ENCODE results near the gene ST6GALNAC5.

Gene ST6GALNAC5

DNA sequence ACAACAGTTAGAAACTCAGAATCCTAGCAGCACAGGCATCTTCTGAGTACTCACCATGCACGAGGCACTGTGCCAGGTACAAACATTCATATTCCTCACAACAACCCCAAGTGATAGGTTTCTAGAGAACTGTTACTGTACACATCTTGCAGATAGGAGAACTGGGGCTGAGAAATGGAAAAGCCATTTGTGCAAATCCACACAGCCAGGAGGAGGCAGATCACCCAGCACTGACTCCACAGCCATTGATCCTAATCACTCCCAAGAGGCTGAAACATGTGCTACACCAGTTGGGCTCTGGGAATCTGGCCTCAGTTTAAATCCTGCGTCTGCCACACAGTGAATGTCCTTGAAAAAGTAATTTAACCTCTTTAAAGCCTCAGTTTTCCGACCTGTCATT is 151.0 kb downstream of the ST6GALNAC5 start:
- Histone ChIP-seq H2BK12ac (ENCODE audit: low read length in 2 of 2) (no peak overlapping the region), H3K27ac (ENCODE audit: low read length, poor library complexity, severe bottlenecking) (no peak overlapping the region), H3K9me3 (ENCODE audit: control insufficient read depth, low read length) (no peaks in the 10 kb centered on the region), H2AFZ (ENCODE audit: low read depth, low read length) (no peak overlapping the region), H3K27me3 (ENCODE audit: control insufficient read depth in 1 of 2, insufficient read depth in 1 of 2, low read length in 2 of 2) (peaks cover 20 to 32% of the 10 kb centered on the region in 2 experiments), H3K9ac (ENCODE audit: low read length) (no peak overlapping the region), H2BK5ac (ENCODE audit: low read depth, low read length, poor library complexity, severe bottlenecking) (no peak overlapping the region), H4K91ac (ENCODE audit: low read length) (no peak overlapping the region), H2BK15ac (ENCODE audit: low read depth, poor library complexity, severe bottlenecking) (no peak overlapping the region), H3K18ac (ENCODE audit: low read depth in 1 of 2, low read length in 2 of 2) (no peak overlapping the region), H3K79me1 (replicated peaks; ENCODE audit: low read length, poor library complexity, severe bottlenecking) (no peaks in the 10 kb centered on the region), H3K4me1 (ENCODE audit: control insufficient read depth, insufficient read depth, low read depth, low read length) (no peaks in the 10 kb centered on the region), H3K23ac (ENCODE audit: low read length in 2 of 2) (no peak overlapping the region), H2AK5ac (ENCODE audit: low read length, severe bottlenecking) (no peak overlapping the region), H3K4me2 (ENCODE audit: low read length, poor library complexity, severe bottlenecking) (no peak overlapping the region), H3K14ac (ENCODE audit: low read length in 2 of 2) (no peak overlapping the region), H4K8ac (ENCODE audit: low read length) (no peak overlapping the region), H3K4me3 (ENCODE audit: insufficient read depth in 1 of 2, low read depth in 1 of 2, low read length in 2 of 2) (no peak overlapping the region), H3K36me3 (ENCODE audit: control insufficient read depth in 1 of 2, insufficient read depth in 2 of 2, low read depth in 1 of 2, low read length in 2 of 2) (no peaks in the 10 kb centered on the region), H3K4ac (ENCODE audit: low read depth in 1 of 2, low read length in 2 of 2) (no peak overlapping the region), H2BK120ac (ENCODE audit: low read depth, low read length) (no peak overlapping the region)
- WGBS = 42% methylated on average over 3 of the region's 3 CpGs
- DNase-seq = no peak

DNA sequence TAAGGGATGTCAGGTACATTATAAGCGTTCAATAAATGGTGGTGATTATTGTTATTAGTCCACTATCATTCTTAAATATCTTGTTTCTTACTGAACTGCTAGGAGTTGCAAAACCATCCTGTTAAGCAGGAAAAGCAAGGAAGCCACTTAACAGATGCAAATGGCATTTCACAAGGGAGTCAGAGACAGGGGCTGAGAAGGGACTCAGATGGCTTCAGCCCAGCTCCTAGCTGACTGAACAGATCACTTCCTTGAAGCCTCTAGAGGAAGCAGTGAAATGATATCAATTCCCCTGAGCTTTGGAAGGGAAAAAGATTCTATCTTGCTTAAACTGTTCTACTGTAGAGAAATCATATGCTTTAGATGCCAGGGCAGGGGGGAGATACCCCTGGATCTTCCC is 151.5 kb downstream of the ST6GALNAC5 start:
- DNase-seq = no peak
- H3K4me2 ChIP-seq (ENCODE audit: low read length, poor library complexity, severe bottlenecking) = no peak overlapping the region
- H3K4me3 ChIP-seq (ENCODE audit: insufficient read depth in 1 of 2, low read depth in 1 of 2, low read length in 2 of 2) = no peak overlapping the region
- 100% methylated on average over 1 of the region's 1 CpG for WGBS
- H3K9ac ChIP-seq (ENCODE audit: low read length) = no peak overlapping the region
- H3K36me3 ChIP-seq (ENCODE audit: control insufficient read depth in 1 of 2, insufficient read depth in 2 of 2, low read depth in 1 of 2, low read length in 2 of 2) = no peaks in the 10 kb centered on the region
- H2BK15ac ChIP-seq (ENCODE audit: low read depth, poor library complexity, severe bottlenecking) = no peak overlapping the region
- peaks cover 20 to 32% of the 10 kb centered on the region in 2 experiments for H3K27me3 ChIP-seq (ENCODE audit: control insufficient read depth in 1 of 2, insufficient read depth in 1 of 2, low read length in 2 of 2)
- H2BK120ac ChIP-seq (ENCODE audit: low read depth, low read length) = no peak overlapping the region
- no peaks in the 10 kb centered on the region for H3K79me1 ChIP-seq (replicated peaks; ENCODE audit: low read length, poor library complexity, severe bottlenecking)
- H3K4ac ChIP-seq (ENCODE audit: low read depth in 1 of 2, low read length in 2 of 2) = no peak overlapping the region
- H2AFZ ChIP-seq (ENCODE audit: low read depth, low read length) = no peak overlapping the region
- H3K9me3 ChIP-seq (ENCODE audit: control insufficient read depth, low read length) = no peaks in the 10 kb centered on the region
- H2AK5ac ChIP-seq (ENCODE audit: low read length, severe bottlenecking) = no peak overlapping the region
- H3K14ac ChIP-seq (ENCODE audit: low read length in 2 of 2) = no peak overlapping the region
- H4K91ac ChIP-seq (ENCODE audit: low read length) = no peak overlapping the region
- H4K8ac ChIP-seq (ENCODE audit: low read length) = no peak overlapping the region
- H2BK12ac ChIP-seq (ENCODE audit: low read length in 2 of 2) = no peak overlapping the region
- H2BK5ac ChIP-seq (ENCODE audit: low read depth, low read length, poor library complexity, severe bottlenecking) = no peak overlapping the region
- no peak overlapping the region for H3K23ac ChIP-seq (ENCODE audit: low read length in 2 of 2)
- no peaks in the 10 kb centered on the region for H3K4me1 ChIP-seq (ENCODE audit: control insufficient read depth, insufficient read depth, low read depth, low read length)
- H3K27ac ChIP-seq (ENCODE audit: low read length, poor library complexity, severe bottlenecking) = no peak overlapping the region
- no peak overlapping the region for H3K18ac ChIP-seq (ENCODE audit: low read depth in 1 of 2, low read length in 2 of 2)

DNA sequence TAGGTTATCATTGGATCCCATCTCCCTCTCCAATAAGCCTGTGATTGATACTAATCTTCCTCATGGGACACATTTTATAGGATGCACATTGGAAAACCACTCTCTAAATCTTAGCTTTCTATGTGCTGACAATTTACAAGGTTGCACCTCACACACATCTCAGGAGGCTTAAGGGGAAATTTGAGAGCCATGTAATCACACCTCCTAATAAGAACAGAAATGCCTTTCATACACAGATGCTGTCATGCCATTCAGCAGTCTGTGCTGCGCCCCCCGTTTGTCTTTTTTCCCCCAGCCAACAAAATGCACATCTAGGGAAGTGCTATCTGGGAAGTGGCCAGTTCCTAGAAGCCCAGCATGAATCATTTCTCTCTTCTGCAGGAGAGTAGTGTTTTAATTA is 154.5 kb downstream of the ST6GALNAC5 start:
- Histone ChIP-seq H3K79me1 (replicated peaks; ENCODE audit: low read length, poor library complexity, severe bottlenecking) (no peaks in the 10 kb centered on the region), H3K14ac (ENCODE audit: low read length in 2 of 2) (no peak overlapping the region), H3K4ac (ENCODE audit: low read depth in 1 of 2, low read length in 2 of 2) (no peak overlapping the region), H2AFZ (ENCODE audit: low read depth, low read length) (no peak overlapping the region), H2BK12ac (ENCODE audit: low read length in 2 of 2) (no peak overlapping the region), H2AK5ac (ENCODE audit: low read length, severe bottlenecking) (no peak overlapping the region), H3K4me2 (ENCODE audit: low read length, poor library complexity, severe bottlenecking) (no peak overlapping the region), H4K91ac (ENCODE audit: low read length) (no peak overlapping the region), H3K4me1 (ENCODE audit: control insufficient read depth, insufficient read depth, low read depth, low read length) (no peaks in the 10 kb centered on the region), H3K9ac (ENCODE audit: low read length) (no peak overlapping the region), H2BK15ac (ENCODE audit: low read depth, poor library complexity, severe bottlenecking) (no peak overlapping the region), H3K4me3 (ENCODE audit: insufficient read depth in 1 of 2, low read depth in 1 of 2, low read length in 2 of 2) (no peak overlapping the region), H3K23ac (ENCODE audit: low read length in 2 of 2) (no peak overlapping the region), H3K27me3 (ENCODE audit: control insufficient read depth in 1 of 2, insufficient read depth in 1 of 2, low read length in 2 of 2) (peaks cover 27 to 28% of the 10 kb centered on the region in 2 experiments), H3K18ac (ENCODE audit: low read depth in 1 of 2, low read length in 2 of 2) (no peak overlapping the region), H3K9me3 (ENCODE audit: control insufficient read depth, low read length) (no peaks in the 10 kb centered on the region), H4K8ac (ENCODE audit: low read length) (no peak overlapping the region), H2BK120ac (ENCODE audit: low read depth, low read length) (no peak overlapping the region), H3K36me3 (ENCODE audit: control insufficient read depth in 1 of 2, insufficient read depth in 2 of 2, low read depth in 1 of 2, low read length in 2 of 2) (no peaks in the 10 kb centered on the region), H2BK5ac (ENCODE audit: low read depth, low read length, poor library complexity, severe bottlenecking) (no peak overlapping the region), H3K27ac (ENCODE audit: low read length, poor library complexity, severe bottlenecking) (no peak overlapping the region)
- no peak for DNase-seq
- 75% methylated on average over 2 of the region's 2 CpGs for WGBS

DNA sequence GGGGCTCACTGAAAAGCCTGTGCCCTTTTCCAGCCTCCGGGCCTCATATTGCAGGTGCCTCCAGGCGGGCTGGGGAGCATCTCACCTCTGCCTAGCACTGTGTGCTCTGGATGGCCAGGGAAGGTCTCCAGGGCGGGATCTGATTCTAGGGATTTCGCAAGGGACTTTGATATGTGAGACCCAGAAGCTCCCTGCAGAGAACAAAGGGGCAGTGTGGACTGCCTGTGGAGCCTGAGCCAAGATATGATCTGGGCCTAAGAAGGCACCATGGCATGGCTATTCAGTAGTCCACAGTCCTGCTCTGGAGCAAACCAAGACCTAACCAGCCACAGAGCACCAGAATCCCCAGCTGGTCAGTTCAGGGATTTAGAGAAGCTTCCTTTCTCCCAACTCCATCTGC is 157.2 kb downstream of the ST6GALNAC5 start:
- Histone ChIP-seq H3K36me3 (ENCODE audit: control insufficient read depth in 1 of 2, insufficient read depth in 2 of 2, low read depth in 1 of 2, low read length in 2 of 2) (no peaks in the 10 kb centered on the region), H3K18ac (ENCODE audit: low read depth in 1 of 2, low read length in 2 of 2) (no peak overlapping the region), H2AFZ (ENCODE audit: low read depth, low read length) (no peak overlapping the region), H3K9ac (ENCODE audit: low read length) (no peak overlapping the region), H3K4ac (ENCODE audit: low read depth in 1 of 2, low read length in 2 of 2) (no peak overlapping the region), H2AK5ac (ENCODE audit: low read length, severe bottlenecking) (no peak overlapping the region), H2BK5ac (ENCODE audit: low read depth, low read length, poor library complexity, severe bottlenecking) (no peak overlapping the region), H3K27ac (ENCODE audit: low read length, poor library complexity, severe bottlenecking) (no peak overlapping the region), H3K4me3 (ENCODE audit: insufficient read depth in 1 of 2, low read depth in 1 of 2, low read length in 2 of 2) (no peak overlapping the region), H3K4me2 (ENCODE audit: low read length, poor library complexity, severe bottlenecking) (no peak overlapping the region), H2BK12ac (ENCODE audit: low read length in 2 of 2) (no peak overlapping the region), H3K79me1 (replicated peaks; ENCODE audit: low read length, poor library complexity, severe bottlenecking) (no peaks in the 10 kb centered on the region), H2BK120ac (ENCODE audit: low read depth, low read length) (no peak overlapping the region), H4K8ac (ENCODE audit: low read length) (no peak overlapping the region), H2BK15ac (ENCODE audit: low read depth, poor library complexity, severe bottlenecking) (no peak overlapping the region), H3K23ac (ENCODE audit: low read length in 2 of 2) (no peak overlapping the region), H3K4me1 (ENCODE audit: control insufficient read depth, insufficient read depth, low read depth, low read length) (no peaks in the 10 kb centered on the region), H4K91ac (ENCODE audit: low read length) (no peak overlapping the region), H3K9me3 (ENCODE audit: control insufficient read depth, low read length) (no peaks in the 10 kb centered on the region), H3K27me3 (ENCODE audit: control insufficient read depth in 1 of 2, insufficient read depth in 1 of 2, low read length in 2 of 2) (peaks cover 32 to 38% of the 10 kb centered on the region in 2 experiments), H3K14ac (ENCODE audit: low read length in 2 of 2) (no peak overlapping the region)
- WGBS = 59% methylated on average over 4 of the region's 4 CpGs
- DNase-seq = no peak
